ENCODE measurements around the gene IFNGR2.

Gene IFNGR2

DNA sequence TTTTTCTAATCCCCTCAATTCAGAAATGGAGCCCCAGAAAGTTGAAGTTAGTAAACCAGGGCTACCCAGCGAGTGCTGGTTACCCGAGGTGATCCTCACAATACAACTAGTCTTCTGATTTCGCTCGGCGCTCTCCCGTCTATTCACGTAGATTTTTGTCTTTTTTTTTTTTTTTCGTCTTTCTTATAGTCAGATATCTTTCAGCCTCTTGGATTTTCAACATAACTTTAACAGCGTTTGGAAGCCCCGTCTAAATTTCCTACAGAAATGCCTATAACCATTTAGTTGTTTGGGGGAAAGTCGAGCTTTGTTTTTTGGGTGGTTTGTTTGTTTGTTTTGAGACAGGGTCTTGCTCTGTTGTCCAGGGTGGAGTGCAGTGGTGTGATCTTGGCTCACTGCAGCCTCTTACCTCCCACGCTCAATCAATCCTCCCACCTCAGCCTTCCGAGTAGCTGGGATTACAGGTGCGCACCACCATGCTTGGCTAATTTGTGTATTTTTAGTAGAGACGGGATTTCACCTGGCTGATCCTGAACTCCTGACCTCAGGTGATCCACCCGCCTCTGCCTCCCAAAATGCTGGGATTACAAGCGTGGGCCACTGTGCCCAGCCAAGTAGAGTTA is 77.4 kb downstream of the IFNGR2 start:
- Mint-ChIP-seq H3K9me3 (no peaks in the 10 kb centered on the region), H3K4me3 (peak overlapping the region; percentile 90), H3K36me3 (ENCODE audit: low read depth) (peaks cover 7% of the 10 kb centered on the region), H3K27ac (peak overlapping the region; percentile 95), H3K27me3 (ENCODE audit: low read depth, poor library complexity) (peaks cover 15% of the 10 kb centered on the region), H3K4me1 (peaks cover 23% of the 10 kb centered on the region)
- TF ChIP-seq, protein P1, sequence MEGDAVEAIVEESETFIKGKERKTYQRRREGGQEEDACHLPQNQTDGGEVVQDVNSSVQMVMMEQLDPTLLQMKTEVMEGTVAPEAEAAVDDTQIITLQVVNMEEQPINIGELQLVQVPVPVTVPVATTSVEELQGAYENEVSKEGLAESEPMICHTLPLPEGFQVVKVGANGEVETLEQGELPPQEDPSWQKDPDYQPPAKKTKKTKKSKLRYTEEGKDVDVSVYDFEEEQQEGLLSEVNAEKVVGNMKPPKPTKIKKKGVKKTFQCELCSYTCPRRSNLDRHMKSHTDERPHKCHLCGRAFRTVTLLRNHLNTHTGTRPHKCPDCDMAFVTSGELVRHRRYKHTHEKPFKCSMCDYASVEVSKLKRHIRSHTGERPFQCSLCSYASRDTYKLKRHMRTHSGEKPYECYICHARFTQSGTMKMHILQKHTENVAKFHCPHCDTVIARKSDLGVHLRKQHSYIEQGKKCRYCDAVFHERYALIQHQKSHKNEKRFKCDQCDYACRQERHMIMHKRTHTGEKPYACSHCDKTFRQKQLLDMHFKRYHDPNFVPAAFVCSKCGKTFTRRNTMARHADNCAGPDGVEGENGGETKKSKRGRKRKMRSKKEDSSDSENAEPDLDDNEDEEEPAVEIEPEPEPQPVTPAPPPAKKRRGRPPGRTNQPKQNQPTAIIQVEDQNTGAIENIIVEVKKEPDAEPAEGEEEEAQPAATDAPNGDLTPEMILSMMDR (IDR thresholded peaks at IDR 0.05) = peak; percentile 4
- DNase-seq = no peak

DNA sequence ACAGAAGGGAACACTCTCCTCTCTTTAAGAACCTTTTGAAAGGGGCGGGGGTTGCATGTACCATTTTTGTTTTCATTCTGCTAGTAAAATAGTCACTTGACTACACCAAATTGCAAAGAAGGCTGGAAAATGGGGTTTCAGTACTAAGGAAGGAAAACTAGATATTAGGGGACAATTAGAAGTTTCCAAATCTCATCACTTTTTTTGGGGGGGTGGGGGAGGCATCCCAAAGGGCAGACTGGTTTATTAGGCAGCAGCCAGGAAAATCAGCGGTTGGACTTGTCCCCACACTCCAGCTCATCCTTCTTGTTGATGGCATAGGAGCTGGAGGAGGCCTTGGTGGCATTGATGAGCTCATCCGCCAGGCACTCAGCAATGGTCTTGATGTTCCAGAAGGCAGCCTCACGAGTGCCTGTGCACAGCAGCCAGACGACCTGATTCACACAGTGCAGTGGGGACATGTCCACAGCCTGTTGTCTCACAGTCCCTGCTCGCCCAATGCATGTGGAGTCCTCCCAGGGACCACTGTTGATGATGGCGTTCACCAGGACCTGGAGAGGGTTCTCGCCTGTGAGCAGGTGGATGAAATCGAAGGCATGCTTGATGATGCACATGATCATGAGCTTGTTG is 78.2 kb downstream of the IFNGR2 start:
- H3K4me1 Mint-ChIP-seq = peaks cover 23% of the 10 kb centered on the region
- no peaks in the 10 kb centered on the region for H3K9me3 Mint-ChIP-seq
- TF ChIP-seq, protein P1 (IDR thresholded peaks at IDR 0.05) = no peak
- peaks cover 7% of the 10 kb centered on the region for H3K36me3 Mint-ChIP-seq (ENCODE audit: low read depth)
- H3K27me3 Mint-ChIP-seq (ENCODE audit: low read depth, poor library complexity) = peaks cover 18% of the 10 kb centered on the region
- DNase-seq = no peak
- H3K4me3 Mint-ChIP-seq = peak overlapping the region; percentile 90
- no peak overlapping the region for H3K27ac Mint-ChIP-seq

All from nephron progenitor cell (in vitro differentiated cells).